Measurements from ENCODE around the gene GSK3A.

The GSK3A gene

GRCh38 chr19:42273407-42274064 lies 31.1 kb upstream of the GSK3A start:
- TF ChIP-seq CTCF (IDR thresholded peaks at IDR 0.05; ENCODE audit: control insufficient read depth, insufficient read depth, low read depth, low read length, missing control alignments), result no peak
- H3K4me3 ChIP-seq (ENCODE audit: control insufficient read depth, low read depth, low read length), result no peak overlapping the region
- no peak for DNase-seq (ENCODE audit: low read depth)

GRCh38 chr19:42272989-42273406 lies 30.6 kb upstream of the GSK3A start:
- DNase-seq (ENCODE audit: low read depth), result no peak
- no peak overlapping the region for H3K4me3 ChIP-seq (ENCODE audit: control insufficient read depth, low read depth, low read length)
- no peak for TF ChIP-seq CTCF (IDR thresholded peaks at IDR 0.05; ENCODE audit: control insufficient read depth, insufficient read depth, low read depth, low read length, missing control alignments)

- DNase-seq (ENCODE audit: low read depth), result no peak
- H3K4me3 ChIP-seq (ENCODE audit: control insufficient read depth, low read depth, low read length), result no peak overlapping the region
Measured at GRCh38 chr19:42272535-42272897, 30.1 kb upstream of the GSK3A start.

GRCh38 chr19:42271861-42272534 lies 29.6 kb upstream of the GSK3A start:
- no peak overlapping the region for H3K4me3 ChIP-seq (ENCODE audit: control insufficient read depth, low read depth, low read length)
- no peak for DNase-seq (ENCODE audit: low read depth)
- no peak for TF ChIP-seq CTCF (IDR thresholded peaks at IDR 0.05; ENCODE audit: control insufficient read depth, insufficient read depth, low read depth, low read length, missing control alignments)

More at GRCh38 chr19:42272535-42272897, 30.1 kb upstream of the GSK3A start:
- no peak for TF ChIP-seq CTCF (IDR thresholded peaks at IDR 0.05; ENCODE audit: control insufficient read depth, insufficient read depth, low read depth, low read length, missing control alignments)

GRCh38 chr19:42271045-42271419 lies 28.6 kb upstream of the GSK3A start:
- no peak for DNase-seq (ENCODE audit: low read depth)
- H3K4me3 ChIP-seq (ENCODE audit: control insufficient read depth, low read depth, low read length), result peak overlapping the region; percentile 80
- no peak for TF ChIP-seq CTCF (IDR thresholded peaks at IDR 0.05; ENCODE audit: control insufficient read depth, insufficient read depth, low read depth, low read length, missing control alignments)

- TF ChIP-seq CTCF (IDR thresholded peaks at IDR 0.05; ENCODE audit: control insufficient read depth, insufficient read depth, low read depth, low read length, missing control alignments), result no peak
- H3K4me3 ChIP-seq (ENCODE audit: control insufficient read depth, low read depth, low read length), result peak overlapping the region; percentile 80
- peak; percentile 76 for DNase-seq (ENCODE audit: low read depth)
Measured at GRCh38 chr19:42270346-42271044, 28.1 kb upstream of the GSK3A start.
